A204.1 (cell line): Measurements from ENCODE around the gene SLC16A6.
"Not testable (repeated sequence)": the region's sequence is repeated elsewhere in the genome, so short reads cannot be mapped to it uniquely, and the experiment has no call there.

Source experiments
- FAIRE-seq: peaks from 2 replicates; lab custom pipeline; 2012; peaks lifted over from hg19 to GRCh38; lab: Jason Lieb, UNC

The SLC16A6 gene, protein sequence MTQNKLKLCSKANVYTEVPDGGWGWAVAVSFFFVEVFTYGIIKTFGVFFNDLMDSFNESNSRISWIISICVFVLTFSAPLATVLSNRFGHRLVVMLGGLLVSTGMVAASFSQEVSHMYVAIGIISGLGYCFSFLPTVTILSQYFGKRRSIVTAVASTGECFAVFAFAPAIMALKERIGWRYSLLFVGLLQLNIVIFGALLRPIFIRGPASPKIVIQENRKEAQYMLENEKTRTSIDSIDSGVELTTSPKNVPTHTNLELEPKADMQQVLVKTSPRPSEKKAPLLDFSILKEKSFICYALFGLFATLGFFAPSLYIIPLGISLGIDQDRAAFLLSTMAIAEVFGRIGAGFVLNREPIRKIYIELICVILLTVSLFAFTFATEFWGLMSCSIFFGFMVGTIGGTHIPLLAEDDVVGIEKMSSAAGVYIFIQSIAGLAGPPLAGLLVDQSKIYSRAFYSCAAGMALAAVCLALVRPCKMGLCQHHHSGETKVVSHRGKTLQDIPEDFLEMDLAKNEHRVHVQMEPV

DNA sequence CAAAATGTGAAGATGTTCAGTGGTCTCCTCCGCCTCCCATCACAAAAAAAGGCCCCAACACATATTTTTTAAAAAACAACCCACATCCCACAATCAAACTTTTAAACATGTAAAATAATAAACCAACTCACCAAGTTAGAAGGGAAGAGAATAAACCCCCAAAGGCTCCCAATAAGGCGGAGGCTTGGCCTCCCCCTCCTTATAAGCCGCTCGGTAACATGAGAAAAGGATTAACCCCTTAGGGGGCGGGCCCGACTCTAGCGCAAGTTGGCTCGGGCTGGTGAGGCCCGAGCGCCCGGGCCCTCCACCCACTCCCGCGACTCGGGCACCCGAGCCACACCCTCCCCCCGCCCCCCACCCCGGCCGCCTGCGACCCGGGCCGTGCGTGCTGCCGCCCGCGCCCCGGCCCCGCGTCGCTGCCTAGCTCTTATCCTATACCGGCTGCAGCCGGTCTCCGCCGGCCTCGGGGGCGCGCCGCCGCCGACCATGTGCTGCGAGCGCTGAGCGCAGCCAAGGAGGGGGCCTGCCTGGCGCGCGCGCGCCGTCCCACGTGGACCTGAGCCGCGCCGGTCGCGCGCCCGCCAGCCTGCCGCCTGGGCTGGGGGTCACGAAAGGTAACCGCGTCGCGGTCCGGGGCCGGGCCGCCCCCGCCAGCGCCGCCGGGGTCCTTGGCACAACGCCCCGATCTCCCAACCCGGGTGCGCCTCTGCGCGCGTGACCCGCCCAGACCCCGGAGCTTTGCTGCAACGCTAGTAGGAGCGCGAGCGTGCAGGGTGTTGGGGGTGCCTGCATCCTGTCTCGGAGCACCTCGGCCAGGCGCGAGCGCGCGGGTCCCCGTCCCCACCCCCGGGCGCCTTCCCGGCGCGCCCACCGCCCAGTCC, at the start of gene SLC16A6, which contains the start of gene ARSG:
Gene SLC16A6, minus strand, starts transcription at position 173 of the 881 bp plus-strand sequence. CDS start 12,807 bp downstream, outside the sequence.
Gene ARSG, plus strand, starts transcription at position 541 of the 881 bp plus-strand sequence. CDS start 15,999 bp downstream, outside the sequence.
- no peak for FAIRE-seq

DNA sequence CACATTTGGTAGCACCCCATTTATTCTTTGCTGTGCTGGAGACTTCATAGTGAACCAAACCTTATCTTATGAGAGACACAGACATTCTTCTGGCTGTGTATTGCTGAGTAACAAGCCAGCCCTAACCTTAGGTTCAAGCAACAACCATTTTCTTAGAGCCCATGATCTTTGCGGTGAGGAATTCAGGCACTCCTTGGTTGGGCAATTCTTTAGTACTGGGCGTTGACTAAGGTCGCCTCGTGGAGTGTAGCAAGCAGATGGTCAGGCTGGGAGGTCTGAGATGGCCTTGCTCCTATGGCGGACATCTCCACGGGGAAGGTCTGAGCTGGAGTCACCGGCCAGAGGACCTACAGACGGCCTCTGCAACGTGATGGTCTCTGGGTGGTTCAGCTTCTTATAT, 43.5 kb upstream of the SLC16A6 start:
- FAIRE-seq: no peak

DNA sequence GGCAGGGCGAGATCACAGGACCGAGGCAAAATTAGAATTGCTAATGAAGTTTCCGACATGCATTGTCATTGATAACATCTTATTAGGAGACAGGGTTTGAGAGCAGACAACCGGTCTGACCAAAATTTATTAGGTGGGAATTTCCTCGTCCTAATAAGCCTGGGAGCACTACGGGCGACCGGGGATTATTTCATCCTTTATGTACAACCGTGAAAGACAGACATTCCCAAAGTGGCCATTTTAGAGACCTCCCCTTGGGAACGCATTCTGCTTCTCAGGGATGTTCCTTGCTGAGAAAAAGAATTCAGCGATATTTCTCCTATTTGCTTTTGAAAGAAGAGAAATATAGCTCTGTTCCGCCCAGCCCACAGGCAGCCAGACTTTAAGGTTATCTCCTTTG, 41.0 kb upstream of the SLC16A6 start:
- not testable (repeated sequence) for FAIRE-seq

DNA sequence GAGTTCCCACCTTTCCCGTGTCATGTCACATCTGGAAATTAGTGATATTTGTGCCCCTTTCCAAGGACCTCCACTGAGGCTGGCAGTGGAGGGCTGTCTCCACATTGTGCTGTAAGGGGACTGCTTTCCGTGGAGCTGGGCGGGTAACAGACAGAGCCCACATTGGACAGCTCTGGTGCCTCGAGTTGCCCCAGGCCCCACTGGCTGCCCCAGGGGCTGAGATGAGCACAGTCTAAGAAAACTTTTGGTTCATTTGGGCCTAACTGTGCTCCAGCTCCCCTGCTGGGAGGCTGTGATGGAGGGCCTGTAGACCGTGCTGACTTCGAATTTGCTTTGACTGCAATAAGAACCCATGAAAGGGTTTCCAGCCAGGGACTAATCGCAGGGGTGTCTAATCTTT, 38.4 kb upstream of the SLC16A6 start:
- no peak for FAIRE-seq

DNA sequence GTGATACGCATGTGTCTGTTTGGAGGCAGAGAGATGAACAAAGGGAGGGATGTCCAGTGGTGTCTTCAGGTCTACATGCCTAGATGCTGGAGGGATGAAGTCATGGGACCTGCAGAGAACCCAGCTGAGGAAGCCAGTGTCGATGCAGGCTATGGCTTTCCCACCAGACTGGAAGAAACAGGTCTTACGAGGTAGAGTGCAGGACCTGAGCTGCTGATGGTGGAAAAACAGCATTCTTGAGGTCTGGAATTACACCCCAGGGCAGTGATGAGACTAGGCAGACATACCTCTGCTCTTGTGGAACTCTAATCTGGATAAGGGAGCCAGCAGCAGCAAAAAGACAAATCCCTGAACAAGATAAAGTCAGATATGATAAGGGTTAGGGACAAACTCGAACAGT, 37.7 kb upstream of the SLC16A6 start:
- no peak for FAIRE-seq

DNA sequence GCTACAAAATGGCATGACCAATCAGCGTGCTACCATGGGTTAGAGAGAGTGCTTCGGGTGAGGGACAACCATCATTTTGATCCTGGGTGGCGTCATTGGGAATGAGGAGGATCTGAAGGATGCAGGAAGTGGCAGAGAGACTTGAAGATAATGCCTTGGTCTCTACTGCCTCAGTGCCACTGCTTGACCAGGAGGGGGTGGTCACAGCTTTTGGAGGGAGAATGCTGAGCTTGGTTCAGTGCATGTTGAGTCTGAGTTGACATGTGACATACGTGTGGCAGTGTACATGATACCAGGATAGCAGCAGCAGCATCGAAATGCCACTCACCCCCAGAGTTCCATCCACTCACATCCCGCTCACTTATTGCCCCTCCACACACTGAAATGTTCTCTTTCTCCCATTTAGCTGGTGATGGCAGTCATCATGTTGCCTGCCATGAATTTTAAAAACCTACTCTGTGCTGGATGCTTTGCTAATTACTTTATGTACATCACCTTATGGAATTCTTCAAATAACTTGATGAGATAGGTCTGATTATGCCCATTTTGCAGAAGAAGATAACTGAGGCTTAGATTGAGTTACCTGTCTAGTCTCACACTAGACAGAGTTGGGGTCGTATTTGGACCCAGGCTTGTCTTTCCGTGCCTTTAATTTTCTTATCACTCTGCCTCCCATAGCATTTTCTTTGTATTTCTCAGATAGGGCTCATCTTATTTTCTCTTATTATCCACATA, 37.1 kb upstream of the SLC16A6 start:
- no peak for FAIRE-seq

DNA sequence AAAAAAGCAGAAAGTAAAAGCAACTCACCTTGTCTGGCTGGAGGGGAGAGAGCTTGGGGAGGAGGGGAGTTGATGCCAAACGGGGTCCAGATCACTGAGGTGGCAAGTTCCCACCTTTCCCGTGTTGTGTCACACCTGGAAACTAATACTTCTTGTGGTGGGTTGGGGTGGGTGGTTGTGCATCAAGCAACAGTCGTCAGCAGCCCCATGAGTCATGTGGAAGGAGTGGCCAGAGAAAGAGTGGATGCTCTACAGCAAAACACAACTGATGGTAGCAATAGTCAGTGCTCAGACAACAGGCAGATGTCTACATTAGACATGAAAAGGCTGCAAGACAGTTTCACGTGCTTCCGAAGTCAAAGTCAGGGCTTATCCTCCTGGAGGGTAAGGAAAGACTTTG, 35.8 kb upstream of the SLC16A6 start:
- no peak for FAIRE-seq

DNA sequence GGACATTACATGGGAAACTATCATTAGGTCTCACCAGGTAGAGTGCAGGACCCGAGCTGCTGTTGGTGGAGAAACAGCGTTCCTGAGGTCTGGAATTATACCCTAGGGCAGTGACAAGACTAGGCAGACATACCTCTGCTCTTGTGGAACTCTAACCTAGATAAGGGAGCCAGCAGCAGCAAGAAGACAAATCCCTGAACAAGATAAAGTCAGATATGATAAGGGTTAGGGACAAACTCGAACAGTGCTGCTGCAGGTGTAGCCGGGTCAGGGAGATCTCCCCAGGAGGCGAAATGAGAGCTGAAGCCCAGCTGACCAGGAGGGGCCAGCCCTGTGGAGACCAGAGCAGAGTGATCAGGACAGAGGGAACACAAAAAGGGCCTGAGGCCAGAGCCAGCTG, 35.0 kb upstream of the SLC16A6 start:
- no peak for FAIRE-seq

DNA sequence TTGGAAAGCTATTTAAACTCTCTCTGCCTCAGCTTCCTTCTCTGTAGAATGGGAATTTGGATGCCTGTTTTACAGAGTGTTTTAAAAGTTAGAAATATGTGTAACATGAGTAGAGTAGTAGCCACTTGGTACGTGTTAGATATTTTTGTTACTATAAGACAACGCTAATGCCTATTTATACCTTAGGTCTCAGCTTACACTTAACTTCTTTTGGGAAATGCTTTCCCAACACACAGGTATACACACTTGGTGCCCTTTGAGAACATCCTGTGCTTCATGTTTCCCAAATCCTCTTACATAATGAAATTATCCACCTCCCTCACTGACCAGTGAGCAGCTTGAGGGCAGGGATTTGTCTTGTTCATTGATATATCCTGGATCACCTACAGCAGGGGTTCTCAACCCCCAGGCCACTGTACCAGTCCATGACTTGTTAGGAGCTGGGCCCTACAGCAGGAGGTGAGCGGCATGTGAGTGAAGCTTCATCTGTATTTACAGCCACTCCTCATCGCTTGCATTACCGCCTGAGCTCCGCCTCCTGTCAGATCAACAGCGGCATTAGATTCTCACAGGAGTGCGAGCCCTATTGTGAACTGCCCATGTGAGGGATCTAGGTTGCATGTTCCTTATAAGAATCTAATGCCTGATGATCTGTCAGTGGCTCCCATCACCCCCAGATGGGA, 33.9 kb upstream of the SLC16A6 start:
- FAIRE-seq: no peak

DNA sequence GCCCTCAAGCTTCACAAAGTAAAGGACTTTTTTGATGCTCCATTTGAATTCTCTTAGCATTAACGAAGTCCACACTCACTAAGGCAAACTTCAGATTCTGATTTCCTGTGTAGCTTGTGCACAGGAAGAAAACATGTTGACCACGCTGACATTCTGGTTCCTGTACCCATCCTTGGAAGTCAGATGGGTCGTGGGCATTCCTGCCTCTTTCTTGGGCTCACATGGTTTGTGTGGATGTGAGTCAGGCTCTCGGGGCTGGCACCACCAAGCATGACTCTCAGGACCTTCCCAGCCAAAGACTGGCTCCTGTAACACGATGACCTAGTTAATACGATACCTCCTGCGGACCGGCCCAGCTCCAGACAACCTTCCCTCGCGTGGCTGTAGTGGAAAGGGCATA, 33.2 kb upstream of the SLC16A6 start:
- no peak for FAIRE-seq

DNA sequence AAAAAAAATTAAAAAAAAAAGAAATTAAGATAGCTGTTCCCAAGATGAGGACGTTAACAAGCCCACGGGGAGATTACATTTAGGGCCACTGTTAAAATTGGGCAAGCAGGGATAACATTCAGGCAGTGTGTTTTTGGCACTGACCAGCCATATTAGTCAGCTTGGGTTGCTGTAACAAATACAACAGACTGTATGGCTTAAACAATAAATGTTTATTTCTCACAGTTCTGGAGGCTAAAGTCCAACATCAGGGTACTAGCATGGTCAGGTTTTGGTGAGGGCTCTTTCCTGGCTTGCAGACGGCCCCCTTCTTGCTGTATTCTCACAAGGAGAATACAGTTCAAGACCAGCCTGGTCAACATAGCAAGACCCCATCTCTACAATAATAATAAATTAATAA, 31.7 kb upstream of the SLC16A6 start:
- FAIRE-seq: no peak

DNA sequence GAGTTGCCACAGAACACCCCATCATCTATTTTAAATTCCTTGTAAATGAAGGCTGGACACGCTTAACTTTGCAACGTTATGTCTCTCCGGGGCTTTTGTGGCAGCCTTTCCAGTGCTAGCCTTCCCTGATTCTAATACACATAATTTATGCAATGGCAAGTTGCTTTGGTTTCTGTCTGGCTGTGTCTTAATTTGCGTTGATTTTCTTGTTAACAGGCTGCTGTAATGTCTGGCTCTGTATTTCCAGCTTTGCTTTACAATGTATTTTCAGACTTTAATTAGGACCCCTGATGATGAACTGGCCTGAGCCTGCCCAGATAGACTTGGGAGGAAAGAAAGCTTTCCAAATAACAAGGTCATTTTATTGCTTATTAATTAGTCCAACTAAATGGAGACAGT, 30.6 kb upstream of the SLC16A6 start:
- no peak for FAIRE-seq

DNA sequence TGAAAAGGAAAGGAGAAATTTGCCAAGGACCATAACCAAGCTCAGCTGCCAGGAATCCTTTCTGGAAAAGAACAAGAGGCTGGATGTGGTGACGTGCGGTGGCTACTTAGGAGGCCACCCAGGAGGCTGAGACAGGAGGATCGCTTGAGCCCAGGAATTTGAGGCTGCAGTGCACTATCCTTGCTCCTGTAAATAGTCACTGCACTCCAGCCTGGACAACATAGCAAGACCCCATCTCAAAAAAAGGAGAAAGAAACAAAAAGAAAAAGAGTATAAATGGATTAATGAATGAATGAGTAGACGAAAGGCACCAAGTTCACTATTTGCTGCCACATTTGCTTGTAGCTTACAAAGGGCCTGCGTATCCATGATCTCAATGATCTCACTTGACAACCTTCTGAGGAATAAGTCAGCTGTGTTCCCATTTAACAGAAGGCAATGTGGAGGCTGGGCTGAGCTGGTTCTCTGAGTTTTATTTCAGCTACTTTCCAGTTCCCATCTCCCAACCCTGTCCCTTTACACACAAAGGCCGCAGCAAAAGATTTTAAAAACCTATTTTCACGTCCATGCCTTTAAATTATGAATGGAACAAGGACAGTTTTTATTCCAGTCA, 30.1 kb upstream of the SLC16A6 start:
- no peak for FAIRE-seq

DNA sequence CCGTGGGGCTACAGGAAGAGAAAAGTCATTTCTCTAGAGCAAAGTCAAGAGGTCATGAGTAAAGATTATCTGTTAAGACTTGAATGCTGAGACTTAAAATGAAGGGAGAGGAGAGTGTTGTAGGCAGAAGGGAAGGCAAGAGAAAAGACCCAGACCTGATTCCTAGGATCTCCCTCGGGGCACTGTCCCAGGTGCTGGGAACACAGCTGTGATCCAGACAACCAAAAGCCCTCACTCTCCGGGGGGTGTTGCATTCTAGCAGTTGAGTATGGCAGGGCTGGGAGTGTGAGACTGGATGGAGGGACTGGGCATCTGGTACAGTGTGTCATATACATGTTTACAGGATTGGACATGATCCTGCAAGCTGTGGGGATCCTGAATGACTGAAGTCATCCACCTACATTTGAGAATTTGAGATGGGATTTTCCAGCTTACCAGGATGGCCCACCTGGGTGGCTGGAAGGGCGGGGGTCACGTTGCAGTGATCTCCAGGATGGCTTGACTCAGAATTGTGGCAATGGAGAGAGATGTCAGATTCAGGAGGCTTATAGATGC, 29.5 kb upstream of the SLC16A6 start:
- FAIRE-seq: no peak

DNA sequence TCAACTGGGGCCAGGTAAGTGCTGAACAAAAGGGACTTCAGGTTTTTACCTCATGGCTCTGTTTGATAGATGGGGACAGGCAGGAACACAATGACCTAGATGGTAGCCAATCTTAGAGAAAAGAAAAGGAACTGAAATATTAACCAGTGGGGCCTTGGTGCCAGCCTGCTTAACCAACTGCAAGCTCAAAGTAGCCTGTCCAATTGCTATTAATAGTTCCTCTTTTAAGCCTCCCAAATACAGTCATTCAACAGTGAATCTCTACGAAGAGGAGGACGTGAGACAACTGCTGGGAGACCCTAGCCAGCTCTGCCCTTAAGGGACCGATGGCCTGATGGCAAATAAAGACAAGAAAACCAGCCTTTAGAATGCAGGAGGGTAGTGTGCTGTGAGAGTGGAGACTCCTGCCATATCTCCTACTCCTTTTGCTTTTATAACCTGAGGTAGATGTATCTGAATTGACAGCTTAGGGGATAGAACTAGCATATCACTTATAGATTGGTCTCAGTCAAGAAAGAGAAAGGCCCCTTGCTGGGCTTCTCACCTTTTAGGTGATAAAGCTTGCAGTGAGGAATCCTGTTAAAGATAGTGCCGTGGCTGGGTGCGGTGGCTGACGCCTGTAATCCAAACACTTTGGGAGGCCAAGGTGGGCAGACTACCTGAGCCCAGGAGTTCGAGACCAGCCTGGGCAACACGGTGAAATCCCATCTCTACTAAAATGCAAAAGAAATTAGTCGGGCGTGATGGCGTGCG, 28.7 kb upstream of the SLC16A6 start:
- FAIRE-seq: no peak

DNA sequence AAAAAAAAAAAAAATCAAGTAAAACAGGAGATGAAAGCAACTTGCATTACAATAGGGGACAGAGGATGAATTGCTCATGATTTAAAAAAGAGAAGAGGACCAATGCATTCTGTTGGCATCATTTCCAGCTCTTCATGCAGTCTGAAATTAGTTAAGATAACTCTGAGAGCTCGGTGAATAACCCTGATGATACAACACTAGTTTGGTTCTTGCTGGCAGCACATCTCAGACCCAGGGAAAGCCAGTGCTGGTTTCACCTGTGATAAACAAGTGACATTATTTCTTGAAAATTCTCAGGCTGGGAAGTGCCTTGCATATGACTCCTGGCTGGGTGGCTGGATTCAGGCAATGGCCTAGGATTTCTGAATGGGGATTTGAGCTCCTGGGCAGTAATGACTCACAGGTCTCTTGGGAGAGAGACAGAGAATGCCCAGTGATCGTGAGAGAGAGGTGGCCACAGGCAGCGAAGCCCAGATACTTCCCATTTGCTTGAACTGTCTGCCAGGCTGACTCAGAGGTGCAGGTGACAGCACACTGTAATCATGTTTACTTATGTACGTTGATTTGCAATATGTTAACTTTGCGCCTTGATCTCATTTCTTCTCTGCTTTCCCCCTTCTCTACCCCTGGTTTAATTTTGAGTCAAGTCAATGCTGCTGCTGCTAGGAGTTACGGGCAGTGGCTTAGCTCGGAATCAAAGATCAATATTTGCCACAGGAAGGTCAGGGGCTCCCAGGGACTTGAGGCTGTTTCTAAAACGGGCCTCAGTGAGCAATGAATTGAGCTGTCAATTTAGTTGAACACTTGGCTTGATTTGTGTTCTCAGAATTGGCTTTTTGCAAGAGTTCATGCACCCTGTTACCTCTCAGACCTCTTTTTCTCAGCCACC, 27.4 kb upstream of the SLC16A6 start:
- no peak for FAIRE-seq

DNA sequence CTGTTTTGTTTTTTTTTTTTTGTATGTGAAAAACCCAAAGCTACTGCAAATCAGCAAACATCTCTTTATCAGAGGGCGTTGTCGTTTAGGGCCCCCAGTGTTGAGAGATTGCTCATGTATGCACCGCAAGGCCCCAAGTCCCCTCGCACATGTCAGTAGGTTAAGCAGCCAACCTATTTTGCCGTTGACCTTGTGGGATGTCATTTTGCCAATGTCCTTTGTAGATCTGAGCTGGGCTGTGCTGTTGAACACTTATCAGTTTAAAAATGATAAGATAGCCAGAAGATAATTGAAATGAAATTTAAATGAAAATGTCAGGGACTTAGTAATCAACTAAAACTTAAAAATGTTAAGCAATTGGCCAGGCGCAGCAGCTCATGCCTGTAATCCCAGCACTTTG, 26.5 kb upstream of the SLC16A6 start:
- FAIRE-seq: no peak

DNA sequence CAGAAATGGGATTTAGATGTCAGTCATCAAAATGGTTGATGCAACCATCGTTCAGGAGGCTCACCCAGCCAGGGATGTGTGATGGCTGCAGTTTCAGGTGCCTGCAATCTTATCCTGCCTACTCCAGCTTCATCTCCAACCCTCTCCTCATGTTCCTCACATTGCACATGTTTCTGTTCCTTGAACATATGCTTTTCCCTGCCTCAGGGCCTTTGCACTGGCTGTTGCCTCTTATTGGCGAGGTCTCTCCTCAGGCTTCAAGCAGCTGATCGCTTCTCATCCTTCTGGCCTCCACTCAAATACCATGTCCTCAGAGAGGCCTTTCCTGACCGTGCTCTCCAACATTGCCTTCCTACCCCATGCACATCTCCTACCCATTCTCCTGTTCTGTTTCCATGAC, 25.0 kb upstream of the SLC16A6 start:
- FAIRE-seq: no peak

DNA sequence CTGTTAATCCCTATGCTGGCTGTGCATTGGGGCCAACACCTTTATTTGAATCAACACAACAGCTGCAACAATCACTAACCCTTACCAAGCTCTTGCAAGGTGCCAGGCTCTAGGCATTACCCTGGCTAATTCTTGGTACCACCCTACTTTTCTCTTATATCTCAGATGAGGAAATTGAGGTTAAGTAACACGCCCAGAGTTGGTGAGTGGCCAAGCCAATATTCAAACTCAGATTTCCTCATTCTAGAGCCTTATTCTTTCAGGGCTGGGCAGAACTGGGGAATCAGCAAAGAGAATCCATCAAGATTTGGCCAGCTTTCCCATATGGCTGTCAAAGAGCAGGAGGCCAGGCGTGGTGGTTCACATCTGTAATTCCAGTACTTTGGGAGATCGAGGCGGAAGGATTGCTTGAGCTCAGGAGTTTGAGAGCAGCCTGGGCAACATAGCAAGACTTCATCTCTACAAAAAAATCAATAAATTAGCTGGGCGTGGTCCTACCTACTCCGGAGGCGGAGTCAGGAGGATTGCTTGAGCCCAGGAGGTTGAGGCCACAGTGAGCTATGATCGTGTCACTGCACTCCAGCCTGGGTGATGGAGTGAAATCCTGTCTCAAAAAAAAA, 24.1 kb upstream of the SLC16A6 start:
- FAIRE-seq: no peak
